Activated CD4-positive, alpha-beta T cell treated with anti-CD3 and anti-CD28 coated beads for 36 hours (primary cell): Measurements from ENCODE around the gene AP2A2. TPM values are rescaled to one million over a fixed set of nuclear protein-coding genes. Genes with fewer than 3 reads are reported as not detected.

Source experiments
- ATAC-seq: fragments of 200-7000 bp; cut with Tn5 transposase; one replicate; pipeline ENCODE4 v1.10.0; 2021; ENCODE audit warnings: mild to moderate bottlenecking, moderate library complexity
- CTCF ChIA-PET: fragments of 350-600 bp; sonication (Branson Sonifier 250); formaldehyde crosslinking; loops from one replicate; lab custom pipeline; 2021; ENCODE audit warnings: antibody characterized with exemption; lab: Charles Lee
- POLR2A ChIA-PET: fragments of 350-600 bp; sonication (Branson Sonifier 250); formaldehyde crosslinking; loops from one replicate; lab custom pipeline; 2021; ENCODE audit warnings: antibody characterized with exemption, inconsistent platforms; lab: Charles Lee
- DNase-seq: peaks from one replicate; pipeline ENCODE4 v3.0.0-alpha.2; 2020
- H3K27ac Mint-ChIP-seq: one replicate; pipeline ENCODE4 v1.8.0; 2021; ENCODE audit warnings: mixed read lengths
- H3K27me3 Mint-ChIP-seq: one replicate; pipeline ENCODE4 v1.8.0; 2021; ENCODE audit warnings: mixed read lengths
- H3K36me3 Mint-ChIP-seq: one replicate; pipeline ENCODE4 v1.8.0; 2021; ENCODE audit warnings: low read depth, mixed read lengths
- H3K4me1 Mint-ChIP-seq: one replicate; pipeline ENCODE4 v1.8.0; 2021; ENCODE audit warnings: mixed read lengths
- H3K4me3 Mint-ChIP-seq: one replicate; pipeline ENCODE4 v1.8.0; 2021; ENCODE audit warnings: mild to moderate bottlenecking, moderate library complexity, mixed read lengths
- H3K9me3 Mint-ChIP-seq: one replicate; pipeline ENCODE4 v1.8.0; 2021; ENCODE audit warnings: low read depth, mixed read lengths
- intact Hi-C, 2 experiments: fragments of 100-400 bp; cut with DNase I in 1 of 2; cut with micrococcal nuclease in 1 of 2; formaldehyde crosslinking; loops; one replicate each; pipeline versions ENCODE4 v1.14.2 to v1.15.1; 2022 to 2024; cut with DNase I, micrococcal nuclease
- total RNA-seq, 2 experiments: library from RNA; stranded (reverse); gene quantifications; one replicate each; pipeline ENCODE4 v1.2.3, GENCODE V29; 2021

AP2A2 gene
- 10 to 100 TPM; 43.5 to 71.6 TPM for total RNA-seq

DNA sequence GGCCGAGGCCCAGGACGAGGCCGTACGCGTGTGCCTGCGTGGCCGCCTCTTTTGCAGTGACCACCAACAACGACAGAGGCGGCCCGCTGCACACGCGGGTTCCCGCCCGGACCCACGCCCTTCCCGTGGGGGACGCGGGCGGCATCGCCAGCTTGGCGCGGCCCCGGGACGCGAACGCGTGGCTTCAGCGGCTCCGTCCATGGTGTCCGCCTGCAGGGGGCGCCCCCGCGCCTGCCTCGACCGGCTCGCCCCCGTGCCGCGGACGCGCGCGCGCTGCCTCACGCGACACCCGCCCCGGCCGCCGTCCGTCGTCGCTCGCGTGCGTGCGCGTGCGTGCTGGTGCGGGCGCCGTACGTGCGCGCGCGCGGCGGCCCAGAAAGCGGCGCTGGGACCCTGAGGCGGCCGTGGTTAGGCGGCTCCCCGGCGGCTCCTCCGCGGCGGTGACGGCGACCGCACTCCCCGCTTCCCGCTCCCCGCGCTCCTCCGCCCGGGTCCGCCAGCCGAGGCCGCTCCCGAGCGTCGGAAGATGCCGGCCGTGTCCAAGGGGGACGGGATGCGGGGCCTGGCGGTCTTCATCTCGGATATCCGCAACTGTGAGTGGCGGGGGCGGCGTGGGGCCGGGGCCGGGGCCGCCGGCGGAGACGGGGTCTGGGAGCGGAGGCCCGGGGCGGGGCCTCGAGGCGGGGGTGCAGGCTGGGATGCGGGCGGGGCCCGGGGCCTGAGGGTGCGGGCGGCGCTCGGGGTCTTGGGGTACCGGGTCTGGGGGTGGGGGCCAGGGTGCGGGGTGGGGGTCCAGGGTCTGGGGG is at the start of gene AP2A2:
AP2A2 (plus strand) TSS at position 375 of the 806 bp plus-strand sequence; CDS start at position 527, 152 bp downstream.
- Mint-ChIP-seq H3K27ac (peak within 1 kb of the TSS; percentile 86), H3K4me1 (peaks cover 32% of the 10 kb centered on the region), H3K9me3 (no peaks in the 10 kb centered on the region), H3K36me3 (peaks cover 8% of the 10 kb centered on the region), H3K4me3 (peak within 1 kb of the TSS; percentile 80), H3K27me3 (no peaks in the 10 kb centered on the region)
- intact Hi-C loops = loop anchor here (1.0 to 5.0 kb wide), 10 partner anchors 15 to 647 kb away; partner anchors contain the start of genes BRSK2 (in 1 of the 2), CHID1 (in 1 of the 2), DEAF1 (in 1 of the 2) and DUSP8 (in 1 of the 2)
- ChIA-PET POLR2A (no interaction called here), CTCF (interaction anchor here (0.6 to 2.4 kb wide), 7 partner anchors 11 to 348 kb away, joined by 3 to 11 read pairs (median 3); no protein-coding TSS in a partner anchor)
- peak; percentile 65 for ATAC-seq
- DNase-seq = peak; percentile 96

DNA sequence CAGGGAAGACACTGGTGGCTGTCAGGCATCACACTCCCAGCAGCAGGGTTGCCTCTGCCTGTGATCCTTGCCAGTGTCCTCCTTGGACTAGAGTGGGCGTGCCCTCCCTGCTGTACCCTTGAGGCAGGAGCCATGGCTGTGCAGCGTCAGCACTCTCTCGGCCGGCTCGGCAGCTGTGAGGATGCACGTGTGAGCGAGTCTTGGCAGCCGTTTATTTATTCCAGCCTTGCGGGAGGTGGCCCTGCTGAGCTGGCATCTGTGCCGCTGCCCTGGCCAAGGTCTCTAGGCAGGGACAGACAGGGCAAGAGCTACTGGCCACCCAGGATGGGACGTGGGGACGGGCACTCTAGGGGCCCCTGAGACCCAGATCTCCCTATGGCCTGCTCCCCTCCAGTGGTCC is 49.1 kb upstream of the AP2A2 start:
- no peaks in the 10 kb centered on the region for H3K4me1 Mint-ChIP-seq
- H3K4me3 Mint-ChIP-seq = no peak overlapping the region
- no peaks in the 10 kb centered on the region for H3K27me3 Mint-ChIP-seq
- H3K9me3 Mint-ChIP-seq = no peaks in the 10 kb centered on the region
- ChIA-PET CTCF (no interaction called here), POLR2A (interaction anchor here (0.7 kb wide), 1 partner anchor 10 kb away, joined by 3 read pairs; no protein-coding TSS in a partner anchor)
- intact Hi-C loops = no loop called here
- H3K27ac Mint-ChIP-seq = no peak overlapping the region
- H3K36me3 Mint-ChIP-seq = peaks cover 29% of the 10 kb centered on the region
- ATAC-seq (no peak), DNase-seq (no peak)

DNA sequence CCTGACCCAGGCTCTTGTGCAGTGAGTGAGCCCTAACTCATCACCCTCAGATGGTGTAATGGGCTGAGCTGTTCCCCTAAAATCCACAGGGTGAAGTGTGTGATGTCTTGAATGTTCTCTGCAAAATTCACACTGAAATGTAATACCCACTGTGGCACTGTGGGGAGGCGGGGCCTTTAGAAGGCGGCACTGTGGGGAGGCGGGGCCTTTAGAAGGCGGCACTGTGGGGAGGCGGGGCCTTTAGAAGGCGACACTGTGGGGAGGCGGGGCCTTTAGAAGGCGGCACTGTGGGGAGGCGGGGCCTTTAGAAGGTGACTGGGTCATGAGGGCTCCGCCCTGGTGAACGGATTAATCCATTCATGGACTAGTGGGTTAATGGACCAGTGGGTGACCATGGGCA is 48.1 kb upstream of the AP2A2 start:
- H3K27ac Mint-ChIP-seq = no peak overlapping the region
- no peak overlapping the region for H3K4me3 Mint-ChIP-seq
- peaks cover 34% of the 10 kb centered on the region for H3K36me3 Mint-ChIP-seq
- H3K27me3 Mint-ChIP-seq = no peaks in the 10 kb centered on the region
- ATAC-seq (peak; percentile 57), DNase-seq (peak; percentile 61)
- no peaks in the 10 kb centered on the region for H3K9me3 Mint-ChIP-seq
- ChIA-PET POLR2A (no interaction called here), CTCF (no interaction called here)
- intact Hi-C loops = no loop called here
- no peaks in the 10 kb centered on the region for H3K4me1 Mint-ChIP-seq

- Mint-ChIP-seq H3K9me3 (no peaks in the 10 kb centered on the region), H3K27me3 (no peaks in the 10 kb centered on the region), H3K4me1 (no peaks in the 10 kb centered on the region), H3K27ac (no peak overlapping the region), H3K4me3 (no peak overlapping the region), H3K36me3 (peaks cover 33% of the 10 kb centered on the region)
- DNase-seq (no peak), ATAC-seq (no peak)
- POLR2A ChIA-PET = no interaction called here
- CTCF ChIA-PET = interaction anchor here (0.5 kb wide), 1 partner anchor 127 kb away, joined by 3 read pairs; no protein-coding TSS in a partner anchor
- intact Hi-C loops = no loop called here
Observed at GRCh38 chr11:880447-880846, 45.2 kb upstream of the AP2A2 start.

DNA sequence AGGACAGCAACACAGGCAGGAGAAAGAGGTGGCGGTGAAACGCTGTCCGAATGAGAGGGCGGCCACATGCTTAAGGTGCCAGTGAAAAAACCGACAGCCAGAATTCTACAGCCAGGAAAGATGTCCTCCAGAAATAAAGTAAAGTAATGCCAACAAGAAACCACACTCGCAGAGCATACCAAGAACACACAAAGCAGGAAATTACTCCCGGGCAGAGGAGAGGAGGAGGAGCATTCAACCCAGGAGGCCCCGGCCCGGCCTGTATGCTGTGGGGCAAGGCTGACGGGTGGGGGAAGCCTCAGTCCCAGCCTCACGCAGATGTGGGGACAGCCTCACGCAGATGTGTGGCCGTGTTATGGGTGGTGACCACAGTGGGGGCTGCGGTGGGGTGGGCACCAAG is 43.1 kb upstream of the AP2A2 start:
- POLR2A ChIA-PET = no interaction called here
- Mint-ChIP-seq H3K36me3 (peaks cover 32% of the 10 kb centered on the region), H3K27me3 (no peaks in the 10 kb centered on the region), H3K4me3 (no peak overlapping the region), H3K9me3 (no peaks in the 10 kb centered on the region), H3K27ac (no peak overlapping the region), H3K4me1 (no peaks in the 10 kb centered on the region)
- intact Hi-C loops = no loop called here
- ATAC-seq = no peak
- no peak for DNase-seq
- CTCF ChIA-PET = no interaction called here

- Mint-ChIP-seq H3K4me1 (no peaks in the 10 kb centered on the region), H3K36me3 (peaks cover 29% of the 10 kb centered on the region), H3K4me3 (no peak overlapping the region), H3K27ac (no peak overlapping the region), H3K9me3 (no peaks in the 10 kb centered on the region), H3K27me3 (no peaks in the 10 kb centered on the region)
- DNase-seq (no peak), ATAC-seq (no peak)
- intact Hi-C loops = no loop called here
- POLR2A ChIA-PET = no interaction called here
- CTCF ChIA-PET = no interaction called here
Observed at GRCh38 chr11:883527-883926, 42.1 kb upstream of the AP2A2 start.

DNA sequence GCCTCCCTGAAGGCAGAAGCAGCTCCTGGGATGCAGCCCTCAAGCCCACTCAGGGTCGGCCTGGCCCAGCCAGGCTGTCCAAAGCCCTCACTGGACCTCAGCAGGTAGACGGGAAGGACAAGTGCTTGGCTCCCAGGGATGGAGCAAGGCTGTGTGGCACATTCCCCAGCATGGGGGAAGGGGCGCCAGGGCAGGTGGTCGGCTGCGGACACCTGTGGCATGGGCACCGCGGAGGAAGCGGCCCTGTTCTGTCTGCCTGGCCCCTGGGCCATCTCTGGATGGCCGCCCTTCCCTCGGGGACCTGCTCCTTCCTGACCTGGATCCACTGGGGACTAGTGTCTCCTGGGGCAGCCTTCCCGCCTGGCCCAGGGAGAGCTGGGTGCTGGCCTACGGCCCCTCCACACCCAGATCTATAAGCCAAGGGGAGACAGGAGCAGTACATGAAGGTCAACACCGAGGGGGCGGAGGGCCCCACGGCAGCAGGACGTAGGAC is 41.0 kb upstream of the AP2A2 start:
- Mint-ChIP-seq H3K36me3 (peaks cover 26% of the 10 kb centered on the region), H3K4me3 (no peak overlapping the region), H3K9me3 (no peaks in the 10 kb centered on the region), H3K27me3 (no peaks in the 10 kb centered on the region), H3K4me1 (no peaks in the 10 kb centered on the region), H3K27ac (no peak overlapping the region)
- no peak for DNase-seq
- intact Hi-C loops = no loop called here
- ChIA-PET POLR2A (no interaction called here), CTCF (no interaction called here)
- no peak for ATAC-seq

GRCh38 chr11:886568-886967 is 39.1 kb upstream of the AP2A2 start:
- Mint-ChIP-seq H3K36me3 (peaks cover 20% of the 10 kb centered on the region), H3K9me3 (no peaks in the 10 kb centered on the region), H3K4me3 (no peak overlapping the region), H3K4me1 (no peaks in the 10 kb centered on the region), H3K27me3 (no peaks in the 10 kb centered on the region), H3K27ac (no peak overlapping the region)
- intact Hi-C loops = no loop called here
- ATAC-seq = no peak
- no peak for DNase-seq
- ChIA-PET CTCF (interaction anchor here (0.8 kb wide), 1 partner anchor 48 kb away, joined by 3 read pairs; no protein-coding TSS in a partner anchor), POLR2A (no interaction called here)

DNA sequence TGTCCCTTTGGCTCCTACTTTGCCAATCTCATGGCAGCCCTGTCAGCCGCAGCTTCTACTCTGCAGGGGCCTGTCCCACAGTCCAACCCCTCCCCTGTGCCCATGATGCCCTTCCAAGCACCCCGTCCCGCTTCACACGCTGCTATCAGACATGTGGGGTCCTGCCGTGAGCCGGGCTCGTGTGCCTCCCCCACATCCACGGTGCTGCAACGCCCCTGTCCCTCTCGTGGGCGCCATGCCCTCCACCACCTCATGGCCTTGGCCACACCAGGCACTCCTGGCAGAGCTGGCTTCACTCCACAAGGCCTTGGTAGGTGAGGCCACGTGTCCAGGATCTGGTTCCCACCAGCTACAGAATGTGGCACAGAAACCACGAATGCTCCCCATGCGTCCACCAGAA is 38.1 kb upstream of the AP2A2 start:
- POLR2A ChIA-PET = interaction anchor here (0.6 kb wide), 1 partner anchor 102 kb away, joined by 3 read pairs; no protein-coding TSS in a partner anchor
- no peak for ATAC-seq
- intact Hi-C loops = no loop called here

DNA sequence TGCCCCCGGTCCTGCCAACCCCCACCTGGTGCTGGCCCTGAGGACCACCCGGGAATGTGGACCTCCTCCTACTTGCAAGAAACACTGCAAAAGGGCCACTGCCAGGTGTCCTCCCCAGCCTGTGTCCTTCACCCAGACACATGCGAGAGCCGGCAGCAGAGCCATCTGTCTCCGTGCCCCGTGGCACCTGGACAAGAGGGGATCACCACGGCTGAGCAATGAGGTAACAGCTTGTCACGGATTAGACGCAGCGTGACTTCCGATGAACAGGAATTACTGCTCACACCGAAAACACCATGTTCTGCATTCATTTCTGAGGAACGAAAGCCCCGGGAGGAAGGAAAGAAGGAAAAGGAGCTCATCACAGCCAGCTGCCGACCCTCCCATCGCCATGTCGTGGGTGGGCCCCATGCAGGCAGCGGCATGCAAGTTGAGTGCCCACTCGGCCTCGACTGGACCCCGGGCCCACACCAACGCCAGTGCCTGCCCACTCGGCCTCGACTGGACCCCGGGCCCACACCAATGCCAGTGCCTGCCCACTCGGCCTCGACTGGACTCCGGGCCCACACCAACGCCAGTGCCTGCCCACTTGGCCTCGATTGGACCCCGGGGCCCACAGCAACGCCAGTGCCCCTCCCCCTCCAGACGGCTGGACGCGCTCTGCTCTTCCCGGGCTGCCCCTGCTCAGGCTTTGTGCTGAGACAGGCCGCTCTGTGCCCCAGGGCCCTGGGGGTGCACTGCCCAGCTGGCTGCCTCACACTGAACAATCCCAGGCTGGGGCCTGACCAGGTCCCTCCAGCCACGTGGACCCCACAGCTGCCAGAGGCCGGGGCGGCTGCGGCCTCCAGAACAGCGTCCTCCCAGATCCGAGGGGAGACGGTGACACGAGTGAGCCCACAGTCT is 37.1 kb upstream of the AP2A2 start:
- Mint-ChIP-seq H3K9me3 (no peaks in the 10 kb centered on the region), H3K27ac (no peak overlapping the region), H3K4me1 (no peaks in the 10 kb centered on the region), H3K4me3 (no peak overlapping the region), H3K27me3 (no peaks in the 10 kb centered on the region), H3K36me3 (peaks cover 9% of the 10 kb centered on the region)
- ChIA-PET POLR2A (interaction anchor here (0.6 kb wide), 1 partner anchor 101 kb away, joined by 3 read pairs; no protein-coding TSS in a partner anchor), CTCF (no interaction called here)
- DNase-seq = no peak
- intact Hi-C loops = no loop called here
- ATAC-seq = no peak

More for the DNA sequence above, 38.1 kb upstream of the AP2A2 start:
- H3K27me3 Mint-ChIP-seq = no peaks in the 10 kb centered on the region
- no peaks in the 10 kb centered on the region for H3K4me1 Mint-ChIP-seq
- CTCF ChIA-PET = no interaction called here
- H3K9me3 Mint-ChIP-seq = no peaks in the 10 kb centered on the region
- peaks cover 15% of the 10 kb centered on the region for H3K36me3 Mint-ChIP-seq
- DNase-seq = no peak
- H3K4me3 Mint-ChIP-seq = no peak overlapping the region
- no peak overlapping the region for H3K27ac Mint-ChIP-seq

- POLR2A ChIA-PET = no interaction called here
- ATAC-seq (no peak), DNase-seq (no peak)
- no peaks in the 10 kb centered on the region for H3K4me1 Mint-ChIP-seq
- no peaks in the 10 kb centered on the region for H3K27me3 Mint-ChIP-seq
- H3K9me3 Mint-ChIP-seq = no peaks in the 10 kb centered on the region
- H3K4me3 Mint-ChIP-seq = no peak overlapping the region
- no peak overlapping the region for H3K27ac Mint-ChIP-seq
- intact Hi-C loops = no loop called here
- CTCF ChIA-PET = no interaction called here
- peaks cover 9% of the 10 kb centered on the region for H3K36me3 Mint-ChIP-seq
Observed at GRCh38 chr11:889257-889656, 36.4 kb upstream of the AP2A2 start.
